Liver (tissue), 9 donors: ENCODE data around the gene RGS7. TPM values are rescaled to one million over a fixed set of nuclear protein-coding genes. Genes with fewer than 3 reads are reported as not detected.

Source experiments
- DNase-seq: peaks from one replicate; pipeline ENCODE4 v3.0.0-alpha.2; 2017; ENCODE audit warnings: low spot score
- H3K27ac ChIP-seq, 2 donors: one replicate each; pipeline ENCODE4 v1.7.0; 2013; ENCODE audit warnings: inconsistent platforms in 2 of 2, low read length in 2 of 2, control low read depth in 1 of 2, low read depth in 1 of 2, mild to moderate bottlenecking in 1 of 2
- H3K27me3 ChIP-seq, 4 donors: one replicate each; pipeline versions ENCODE4 v1.6.1 to v1.7.0; 2013; ENCODE audit warnings: low read length in 3 of 4, inconsistent platforms in 1 of 4, mild to moderate bottlenecking in 1 of 4, moderate library complexity in 1 of 4; ENCODE audit not compliant: control insufficient read depth in 4 of 4, insufficient read depth in 4 of 4
- H3K36me3 ChIP-seq, 4 donors: one replicate each; pipeline versions ENCODE4 v1.6.1 to v1.7.0; 2013; ENCODE audit warnings: low read length in 3 of 4, mild to moderate bottlenecking in 3 of 4, low read depth in 1 of 4, moderate library complexity in 1 of 4; ENCODE audit not compliant: control insufficient read depth in 4 of 4, insufficient read depth in 3 of 4
- H3K4me1 ChIP-seq, 4 donors: one replicate each; pipeline versions ENCODE4 v1.6.1 to v1.7.0; 2013; ENCODE audit warnings: low read length in 3 of 4, mild to moderate bottlenecking in 3 of 4, moderate library complexity in 1 of 4; ENCODE audit not compliant: control insufficient read depth in 4 of 4, insufficient read depth in 4 of 4
- H3K4me3 ChIP-seq, 3 donors: one replicate each; pipeline versions ENCODE4 v1.6.1 to v1.7.0; 2013; ENCODE audit warnings: low read length in 3 of 3, control low read depth in 1 of 3, low read depth in 1 of 3, mild to moderate bottlenecking in 1 of 3
- H3K9ac ChIP-seq, 2 donors: one replicate each; pipeline ENCODE4 v1.7.0; 2013; ENCODE audit warnings: low read length in 2 of 2, mild to moderate bottlenecking in 2 of 2, moderate library complexity in 2 of 2, control low read depth in 1 of 2, low read depth in 1 of 2
- H3K9me3 ChIP-seq, 4 donors: one replicate each; pipeline versions ENCODE4 v1.6.1 to v1.7.0; 2013; ENCODE audit warnings: low read length in 3 of 4; ENCODE audit not compliant: control insufficient read depth in 4 of 4
- ATF3 ChIP-seq: IDR thresholded peaks from 2 replicates; pipeline ENCODE4 v1.6.1; 2016; ENCODE audit warnings: antibody characterized with exemption
- CTCF ChIP-seq: fragments of 150-350 bp; IDR thresholded peaks from 2 replicates; pipeline ENCODE4 v1.5.1; 2017; ENCODE audit warnings: improper control_type of control experiment, low read depth, low read length; ENCODE audit not compliant: missing input control
- EGR1 ChIP-seq, 2 donors: IDR thresholded peaks; 2 replicates each; pipeline ENCODE4 v1.6.1; 2016 to 2018; ENCODE audit warnings: antibody characterized with exemption in 2 of 2, low read depth in 2 of 2
- FOXA1 ChIP-seq: IDR thresholded peaks from 2 replicates; pipeline ENCODE4 v1.6.1; 2016; ENCODE audit warnings: antibody characterized with exemption
- FOXA2 ChIP-seq: IDR thresholded peaks from 2 replicates; pipeline ENCODE4 v1.6.1; 2016; ENCODE audit warnings: antibody characterized with exemption
- GABPA ChIP-seq, 2 donors: IDR thresholded peaks in 1 of 2; conservative IDR thresholded peaks in 1 of 2; 2 replicates each; pipeline ENCODE4 v1.6.1; 2016; ENCODE audit warnings: antibody characterized with exemption in 2 of 2, mild to moderate bottlenecking in 1 of 2, moderate library complexity in 1 of 2
- HNF4A ChIP-seq, 2 donors: conservative IDR thresholded peaks; 2 replicates each; pipeline ENCODE4 v1.6.1; 2016; ENCODE audit warnings: antibody characterized with exemption in 2 of 2, mild to moderate bottlenecking in 2 of 2
- HNF4G ChIP-seq: IDR thresholded peaks from 2 replicates; pipeline ENCODE4 v1.6.1; 2016; ENCODE audit warnings: antibody characterized with exemption
- MAX ChIP-seq: IDR thresholded peaks from 2 replicates; pipeline ENCODE4 v1.6.1; 2016; ENCODE audit warnings: antibody characterized with exemption
- RAD21 ChIP-seq, 2 donors: IDR thresholded peaks; 2 replicates each; pipeline ENCODE4 v1.6.1; 2016; ENCODE audit warnings: antibody characterized with exemption in 2 of 2, mild to moderate bottlenecking in 2 of 2
- REST ChIP-seq: IDR thresholded peaks from 2 replicates; pipeline ENCODE4 v1.6.1; 2016; ENCODE audit warnings: antibody characterized with exemption, mild to moderate bottlenecking
- RXRA ChIP-seq, 2 donors: IDR thresholded peaks; 2 replicates each; pipeline ENCODE4 v1.6.1; 2017 to 2018; ENCODE audit warnings: antibody characterized with exemption in 2 of 2, mild to moderate bottlenecking in 1 of 2
- SP1 ChIP-seq: IDR thresholded peaks from 2 replicates; pipeline ENCODE4 v1.6.1; 2018; ENCODE audit warnings: antibody characterized with exemption, mild to moderate bottlenecking
- TAF1 ChIP-seq: conservative IDR thresholded peaks from 2 replicates; pipeline ENCODE4 v1.6.1; 2016; ENCODE audit warnings: antibody characterized with exemption, mild to moderate bottlenecking
- YY1 ChIP-seq: IDR thresholded peaks from 2 replicates; pipeline ENCODE4 v1.6.1; 2016; ENCODE audit warnings: antibody characterized with exemption, mild to moderate bottlenecking
- ZBTB33 ChIP-seq: IDR thresholded peaks from 2 replicates; pipeline ENCODE4 v1.6.1; 2016; ENCODE audit warnings: antibody characterized with exemption
- polyA plus RNA-seq, 2 donors: library from polyadenylated mRNA; stranded (reverse) in 1 of 2; unstranded in 1 of 2; fragments of 200-250 nt in 1 of 2; fragments of >200 nt in 1 of 2; fragmentation: Nextera tagmentation in 1 of 2; extraction: Ambion mirVana in 1 of 2; gene quantifications; one replicate each; pipeline versions ENCODE4 v1.2.1 to v1.2.3, GENCODE V29; 2013 to 2015
- total RNA-seq, 2 donors: library from RNA; depleted of rRNA; stranded (reverse); fragments of >200 nt; gene quantifications; one replicate each; pipeline ENCODE4 v1.2.3, GENCODE V29; 2014
- donor health status: healthy.
- donor health status: healthy.
- donor health status: healthy.
- donor health status: healthy.
- donor health status: healthy.

Gene RGS7
- total and polyA plus RNA-seq, 4 donors, result 0.05 to 0.18 TPM; not detected in 2

GRCh38 chr1:241274693-241275092 is 82.3 kb downstream of the RGS7 start (continued):
- TF ChIP-seq REST, result no peak
- TF ChIP-seq EGR1 (IDR thresholded peaks at IDR 0.05; ENCODE audit: low read depth in 2 of 2), result no peak
- TF ChIP-seq HNF4A (conservative IDR thresholded peaks at IDR 0.05), result no peak
- TF ChIP-seq RXRA (IDR thresholded peaks at IDR 0.05), result no peak
- TF ChIP-seq FOXA1, result no peak
- no peak for TF ChIP-seq SP1
- TF ChIP-seq FOXA2, result no peak

GRCh38 chr1:241272828-241273227 is 84.2 kb downstream of the RGS7 start:
- DNase-seq, result no peak
- Histone ChIP-seq H3K4me3 (no peak overlapping the region), H3K9ac (no peak overlapping the region), H3K36me3 (no peaks in the 10 kb centered on the region), H3K9me3 (peaks cover 0 to 6% (median 1%) of the 10 kb centered on the region in 4 donors), H3K4me1 (no peaks in the 10 kb centered on the region), H3K27me3 (no peaks in the 10 kb centered on the region), H3K27ac (no peak overlapping the region)
- TF ChIP-seq EGR1 (IDR thresholded peaks at IDR 0.05; ENCODE audit: low read depth in 2 of 2) (no peak), YY1 (no peak), CTCF (no peak), ATF3 (no peak), HNF4G (no peak), RXRA (IDR thresholded peaks at IDR 0.05) (no peak), RAD21 (IDR thresholded peaks at IDR 0.05) (no peak), FOXA2 (no peak), ZBTB33 (no peak), TAF1 (no peak), FOXA1 (no peak), REST (no peak), SP1 (no peak), HNF4A (conservative IDR thresholded peaks at IDR 0.05) (no peak), GABPA (IDR thresholded peaks at IDR 0.05 in 1 of 2, conservative IDR thresholded peaks at IDR 0.05 in 1 of 2) (no peak), MAX (no peak)
